ENCODE data around the gene BBOF1. TPM values are rescaled to one million over a fixed set of nuclear protein-coding genes. Genes with fewer than 3 reads are reported as not detected.
"Not testable (repeated sequence)": the region's sequence is repeated elsewhere in the genome, so short reads cannot be mapped to it uniquely, and the experiment has no call there.

BBOF1 gene
- total and polyA plus RNA-seq, 7 donors: 1.0 to 3.2 (median 1.4) TPM

GRCh38 chr14:74111395-74112216, 92.5 kb downstream of the BBOF1 start:
- peak in 3 of 4 donors; percentile 66 to 87 (median 73) for ATAC-seq
- WGBS, 3 donors: 91 to 92% (median 91%) methylated on average over 13 of the region's 13 CpGs
- H3K27me3 ChIP-seq (ENCODE audit: insufficient read depth in 3 of 3, low read length in 2 of 3); H3K4me1 ChIP-seq; DNase-seq; H3K9me3 ChIP-seq; H3K27ac ChIP-seq; H3K4me3 ChIP-seq: not testable (repeated sequence)
- intact Hi-C loops (cut with DNase I): loop anchor here (1.0 to 2.0 kb wide), 3 partner anchors 139 to 146 kb away; no protein-coding TSS in a partner anchor
- H3K36me3 ChIP-seq (ENCODE audit: insufficient read depth in 1 of 2, low read depth in 1 of 2): peaks cover 0 to 48% of the 10 kb centered on the region in 2 donors
- TF ChIP-seq CTCF (IDR thresholded peaks at IDR 0.05): peak; percentile 66

Other genes with a start within 250 kb of the BBOF1 start
- 10 to 100 TPM; 12.3 to 23.8 (median 20.4) TPM for gene PTGR2, start 167.5 kb upstream of the BBOF1 start, total RNA-seq
- 10 to 100 TPM in 2 of 3 donors, 1 to 10 TPM in 1; 7.9 to 11.5 (median 11.2) TPM for gene PTGR2, start 167.5 kb upstream of the BBOF1 start, polyA plus RNA-seq
- gene ZNF410, start 132.5 kb upstream of the BBOF1 start, total RNA-seq: 10 to 100 TPM; 13.1 to 22.7 (median 21.1) TPM
- 10 to 100 TPM; 16.0 to 40.6 (median 26.9) TPM for gene ZNF410, start 132.5 kb upstream of the BBOF1 start, polyA plus RNA-seq
- 1 to 10 TPM; 5.0 to 6.4 (median 5.4) TPM for gene FAM161B, start 69.3 kb upstream of the BBOF1 start, total RNA-seq
- 1 to 10 TPM; 6.1 to 7.3 (median 7.1) TPM for gene FAM161B, start 69.3 kb upstream of the BBOF1 start, polyA plus RNA-seq
- 10 to 100 TPM; 25.7 to 40.3 (median 31.3) TPM for gene COQ6, start 69.0 kb upstream of the BBOF1 start, total RNA-seq
- 10 to 100 TPM; 32.6 to 44.9 (median 40.9) TPM for gene COQ6, start 69.0 kb upstream of the BBOF1 start, polyA plus RNA-seq
- gene ENTPD5, start 61 bp upstream of the BBOF1 start, total RNA-seq: 10 to 100 TPM in 1 of 4 donors, 1 to 10 TPM in 3; 5.2 to 11.5 (median 9.1) TPM
- 1 to 10 TPM; 4.6 to 9.1 (median 5.0) TPM for gene ENTPD5, start 61 bp upstream of the BBOF1 start, polyA plus RNA-seq
- gene ALDH6A1, start 65.1 kb downstream of the BBOF1 start, total RNA-seq: 10 to 100 TPM; 22.3 to 60.5 (median 35.6) TPM
- 1 to 10 TPM; 7.3 to 8.3 (median 7.7) TPM for gene ALDH6A1, start 65.1 kb downstream of the BBOF1 start, polyA plus RNA-seq
- 1 to 10 TPM; 1.7 to 6.5 (median 3.8) TPM for gene LIN52, start 65.6 kb downstream of the BBOF1 start, total RNA-seq
- 1 to 10 TPM; 2.6 to 8.6 (median 3.5) TPM for gene LIN52, start 65.6 kb downstream of the BBOF1 start, polyA plus RNA-seq
- gene VSX2, start 220.1 kb downstream of the BBOF1 start, total RNA-seq: not detected
- gene VSX2, start 220.1 kb downstream of the BBOF1 start, polyA plus RNA-seq: not detected

All from psoas muscle (tissue), 8 donors.